GM15510 (cell line): ENCODE measurements around the gene ACOX2.

Experiments used
- POLR2A ChIP-seq: IDR thresholded peaks from 3 replicates; pipeline ENCODE4 v1.6.1; 2011; ENCODE audit warnings: borderline replicate concordance; ENCODE audit not compliant: insufficient read length; ENCODE audit errors: extremely low read depth

ACOX2 gene

GRCh38 chr3:58484045-58484721 is 52.8 kb downstream of the ACOX2 start:
- TF ChIP-seq POLR2A: no peak

- no peak for TF ChIP-seq POLR2A
These were observed 53.9 kb downstream of the ACOX2 start for GRCh38 chr3:58482917-58483636.

GRCh38 chr3:58480309-58480708 is 56.7 kb downstream of the ACOX2 start:
- no peak for TF ChIP-seq POLR2A

- no peak for TF ChIP-seq POLR2A
These were observed 58.2 kb downstream of the ACOX2 start for GRCh38 chr3:58478781-58479180.

GRCh38 chr3:58474967-58475578 is 61.9 kb downstream of the ACOX2 start:
- no peak for TF ChIP-seq POLR2A

- TF ChIP-seq POLR2A: no peak
These were observed 62.6 kb downstream of the ACOX2 start for GRCh38 chr3:58474348-58474911.

GRCh38 chr3:58473275-58473674 is 63.7 kb downstream of the ACOX2 start:
- TF ChIP-seq POLR2A: no peak

- no peak for TF ChIP-seq POLR2A
These were observed 65.7 kb downstream of the ACOX2 start for GRCh38 chr3:58471025-58471887.

- no peak for TF ChIP-seq POLR2A
These were observed 66.5 kb downstream of the ACOX2 start for GRCh38 chr3:58470363-58471024.

- TF ChIP-seq POLR2A: no peak
These were observed 67.9 kb downstream of the ACOX2 start for GRCh38 chr3:58469096-58469495.

- no peak for TF ChIP-seq POLR2A
These were observed 70.0 kb downstream of the ACOX2 start for GRCh38 chr3:58466899-58467563.

- no peak for TF ChIP-seq POLR2A
These were observed 72.1 kb downstream of the ACOX2 start for GRCh38 chr3:58464866-58465265.

- no peak for TF ChIP-seq POLR2A
These were observed 73.1 kb downstream of the ACOX2 start for GRCh38 chr3:58463942-58464271.
